Kidney (tissue), 14 donors: ENCODE data around the gene EIF4B. TPM values are rescaled to one million over a fixed set of nuclear protein-coding genes. Genes with fewer than 3 reads are reported as not detected.

Source experiments
- DNase-seq, 5 donors: peaks; one replicate each; pipeline ENCODE4 v3.0.0-alpha.2; 2013 to 2020
- FAIRE-seq: peaks from 2 replicates; lab custom pipeline; 2012; peaks lifted over from hg19 to GRCh38; lab: Jason Lieb, UNC
- H3K27ac ChIP-seq, 2 donors: one replicate each; pipeline ENCODE4 v1.7.0; 2013; ENCODE audit warnings: low read depth in 2 of 2, low read length in 2 of 2, inconsistent platforms in 1 of 2
- H3K27me3 ChIP-seq: one replicate; pipeline ENCODE4 v1.7.1; 2013; ENCODE audit warnings: low read length, inconsistent platforms; ENCODE audit not compliant: control insufficient read depth, insufficient read depth
- H3K36me3 ChIP-seq, 3 donors: one replicate each; pipeline versions ENCODE4 v1.7.0 to v1.7.1; 2013; ENCODE audit warnings: low read length in 3 of 3, control low read depth in 1 of 3, inconsistent platforms in 1 of 3; ENCODE audit not compliant: insufficient read depth in 3 of 3, control insufficient read depth in 2 of 3
- H3K4me1 ChIP-seq, 3 donors: one replicate each; pipeline versions ENCODE4 v1.7.0 to v1.7.1; 2013; ENCODE audit warnings: low read length in 3 of 3, inconsistent platforms in 1 of 3, low read depth in 1 of 3; ENCODE audit not compliant: control insufficient read depth in 2 of 3, insufficient read depth in 2 of 3
- H3K4me3 ChIP-seq, 3 donors: one replicate each; pipeline versions ENCODE4 v1.7.0 to v1.8.1; 2013; ENCODE audit warnings: low read length in 3 of 3, control low read depth in 1 of 3, inconsistent platforms in 1 of 3
- H3K9ac ChIP-seq, 3 donors: one replicate each; pipeline versions ENCODE4 v1.7.0 to v1.7.1; 2013; ENCODE audit warnings: low read length in 3 of 3, control low read depth in 1 of 3, inconsistent platforms in 1 of 3
- H3K9me3 ChIP-seq, 3 donors: one replicate each; pipeline versions ENCODE4 v1.7.0 to v1.7.1; 2013; ENCODE audit warnings: low read length in 3 of 3, control low read depth in 1 of 3, inconsistent platforms in 1 of 3; ENCODE audit not compliant: control insufficient read depth in 2 of 3, insufficient read depth in 1 of 3
- CTCF ChIP-seq: IDR thresholded peaks from 3 replicates; pipeline ENCODE4 v1.5.1; 2012; ENCODE audit warnings: mild to moderate bottlenecking, moderate library complexity, borderline replicate concordance; ENCODE audit not compliant: insufficient read depth; ENCODE audit errors: extremely low read depth
- intact Hi-C: fragments of 100-400 bp; cut with DNase I; formaldehyde crosslinking; loops from one replicate; pipeline ENCODE4 v1.11.1; 2022
- polyA plus RNA-seq: library from polyadenylated mRNA; stranded (reverse); fragments of 350-450 nt; fragmentation: Illumina TruSeq; extraction: RNeasy Lipid Tissue Mini Kit (QIAGEN cat#74804); gene quantifications from one replicate; pipeline ENCODE4 v1.2.3, GENCODE V29; 2014; ENCODE audit warnings: low read depth, low replicate concordance; ENCODE audit not compliant: insufficient read depth
- total RNA-seq: library from RNA; stranded (reverse); fragmentation: NEBNext Ultra II Directional; extraction: Animal tissue kit (Norgen Biotek cat#: 25700); gene quantifications from one replicate; pipeline ENCODE4 v1.2.1, GENCODE V29; 2021
- donor health status: control.
- donor health status: control.
- donor health status: control.
- donor health status: control.
- donor health status: control.
- donor health status: DM: yes; HTN: yes; CAD: no.
- donor health status: Normal renal cell carcinoma (clear cell type).

The EIF4B gene
- total and polyA plus RNA-seq, 2 donors from 2014 or later, result 114 to 417 TPM

- peaks cover 13 to 68% (median 53%) of the 10 kb centered on the region in 3 donors for H3K4me1 ChIP-seq
- no peaks in the 10 kb centered on the region for H3K9me3 ChIP-seq
- H3K36me3 ChIP-seq, result peaks cover 0 to 18% (median 9%) of the 10 kb centered on the region in 3 donors
- TF ChIP-seq CTCF, result no peak
- intact Hi-C loops, result no loop called here
- FAIRE-seq (no peak), DNase-seq (peak; percentile 55 to 97 (median 83))
- H3K9ac ChIP-seq, result peak overlapping the region in 1 of 3 donors; percentile 97
- no peaks in the 10 kb centered on the region for H3K27me3 ChIP-seq
- peak overlapping the region in 2 of 3 donors; percentile 79 to 84 for H3K4me3 ChIP-seq
- H3K27ac ChIP-seq, result peak overlapping the region; percentile 99
Observed at GRCh38 chr12:53052419-53053217, 46.4 kb downstream of the EIF4B start.

- H3K27me3 ChIP-seq, result no peaks in the 10 kb centered on the region
- peak overlapping the region in 2 of 3 donors; percentile 49 to 60 for H3K9ac ChIP-seq
- H3K36me3 ChIP-seq, result peaks cover 0 to 22% (median 12%) of the 10 kb centered on the region in 3 donors
- peaks cover 13 to 59% (median 47%) of the 10 kb centered on the region in 3 donors for H3K4me1 ChIP-seq
- peak overlapping the region; percentile 55 to 66 (median 57) for H3K4me3 ChIP-seq
- no peaks in the 10 kb centered on the region for H3K9me3 ChIP-seq
- intact Hi-C loops, result no loop called here
- peak; percentile 72 for TF ChIP-seq CTCF
- no peak for FAIRE-seq
- peak overlapping the region; percentile 95 to 99 for H3K27ac ChIP-seq
- peak; percentile 76 to 90 (median 84) for DNase-seq
Observed at GRCh38 chr12:53053218-53054111, 47.2 kb downstream of the EIF4B start.

- Histone ChIP-seq H3K4me3 (peak overlapping the region; percentile 55 to 66 (median 57)), H3K9me3 (no peaks in the 10 kb centered on the region), H3K9ac (peak overlapping the region; percentile 11 to 60 (median 49)), H3K36me3 (peaks cover 0 to 22% (median 12%) of the 10 kb centered on the region in 3 donors), H3K27me3 (no peaks in the 10 kb centered on the region), H3K4me1 (peaks cover 9 to 51% (median 39%) of the 10 kb centered on the region in 3 donors), H3K27ac (peak overlapping the region; percentile 95 to 99)
- FAIRE-seq (peak; percentile 17), DNase-seq (peak; percentile 97 to 98 (median 98))
- intact Hi-C loops, result no loop called here
- no peak for TF ChIP-seq CTCF
Observed at GRCh38 chr12:53054112-53054878, 48.0 kb downstream of the EIF4B start.
